ENCODE measurements around the gene NOMO2.
"Not testable (repeated sequence)": the region's sequence is repeated elsewhere in the genome, so short reads cannot be mapped to it uniquely, and the experiment has no call there.

The NOMO2 gene

DNA sequence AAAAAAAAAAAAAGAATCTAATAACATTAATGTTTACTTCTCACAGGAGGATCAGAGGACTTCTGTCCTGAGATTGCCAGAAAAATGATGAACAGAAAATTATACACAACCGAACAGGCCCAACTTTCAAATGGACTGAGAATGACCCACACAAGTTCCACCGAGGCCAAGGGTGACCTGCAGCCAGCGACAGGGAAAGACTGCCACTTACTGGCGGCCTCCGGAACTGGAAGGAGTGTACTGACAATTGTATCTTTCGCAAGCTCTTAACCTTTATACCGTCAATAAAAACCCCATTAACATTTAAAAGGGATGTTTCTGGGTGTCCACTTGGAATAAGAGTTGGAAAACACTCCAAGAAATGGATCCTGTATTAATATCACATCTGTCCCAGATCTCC lies 63.5 kb downstream of the NOMO2 start:
- DNase-seq, result not testable (repeated sequence)

DNA sequence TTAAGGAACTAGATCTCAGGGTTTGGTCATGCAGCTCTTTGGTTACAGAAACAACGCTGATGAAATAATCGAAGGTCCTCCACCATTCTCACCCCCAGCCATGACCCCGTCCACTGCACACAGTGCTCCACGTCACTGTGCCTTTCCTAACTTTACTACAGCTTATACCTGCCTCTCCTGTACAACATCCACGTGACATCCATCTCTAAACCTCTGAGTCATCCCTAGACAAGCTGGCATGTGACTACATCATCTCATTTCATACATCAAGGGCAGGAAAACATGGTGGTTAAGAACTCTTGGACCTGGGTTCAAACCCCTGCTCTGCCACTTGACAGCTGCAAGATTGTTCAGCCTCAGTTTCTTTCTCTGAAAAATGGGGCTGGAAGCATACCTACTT lies 64.9 kb downstream of the NOMO2 start:
- DNase-seq, result not testable (repeated sequence)

DNA sequence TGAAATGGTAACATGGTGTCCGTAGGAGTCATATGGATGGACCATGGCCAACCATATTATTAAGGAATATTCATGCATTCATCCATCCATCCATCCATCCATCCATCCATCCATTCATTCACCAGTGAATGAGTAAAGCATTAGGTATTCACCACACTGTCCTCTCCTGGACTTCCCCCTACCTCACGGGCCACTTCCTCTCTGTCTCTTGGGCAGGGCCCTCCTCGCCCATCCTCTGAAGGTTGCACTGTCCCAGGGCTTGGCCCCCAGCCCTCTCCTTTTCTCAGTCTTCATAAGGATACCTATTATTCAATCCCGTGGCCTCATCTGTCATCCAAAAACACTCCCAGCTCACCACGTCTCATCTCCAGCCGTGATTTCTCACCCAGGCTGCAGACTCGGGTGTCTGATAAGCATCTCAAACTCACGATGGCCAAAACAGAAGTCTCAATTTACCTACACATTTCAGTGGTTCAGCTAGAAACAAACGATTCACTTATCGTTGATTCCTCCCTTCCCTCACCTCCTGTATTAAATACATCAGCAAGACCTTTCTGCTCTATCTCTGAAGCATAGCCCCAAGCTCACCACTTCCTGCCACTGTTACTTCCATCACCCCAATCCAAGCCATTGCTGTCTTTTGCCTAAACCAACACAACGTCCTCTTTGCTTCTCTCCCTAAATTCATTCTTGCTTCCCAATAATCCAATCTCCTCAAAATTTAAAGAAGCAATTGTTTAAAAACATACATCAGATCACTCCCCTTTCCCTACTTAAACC lies 69.6 kb downstream of the NOMO2 start:
- DNase-seq, result not testable (repeated sequence)

DNA sequence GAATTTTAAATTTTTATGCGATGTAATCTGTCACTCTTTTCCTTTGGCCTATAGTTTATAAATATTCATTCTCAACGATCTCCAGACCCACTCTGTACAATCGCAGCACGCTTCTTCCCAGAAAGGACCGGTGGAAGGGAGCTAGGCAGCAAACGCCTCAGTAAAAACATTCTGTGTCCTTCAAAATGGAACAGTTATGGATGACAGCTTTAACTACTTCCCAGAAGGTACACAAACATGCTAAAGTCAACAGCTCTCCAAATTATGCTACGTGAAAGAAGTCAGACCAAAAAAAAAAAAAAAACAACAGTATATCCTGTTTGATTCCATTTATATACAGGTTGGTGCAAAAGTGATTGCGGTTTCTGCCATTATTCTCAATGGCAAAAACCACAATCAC lies 125.9 kb downstream of the NOMO2 start:
- not testable (repeated sequence) for DNase-seq

DNA sequence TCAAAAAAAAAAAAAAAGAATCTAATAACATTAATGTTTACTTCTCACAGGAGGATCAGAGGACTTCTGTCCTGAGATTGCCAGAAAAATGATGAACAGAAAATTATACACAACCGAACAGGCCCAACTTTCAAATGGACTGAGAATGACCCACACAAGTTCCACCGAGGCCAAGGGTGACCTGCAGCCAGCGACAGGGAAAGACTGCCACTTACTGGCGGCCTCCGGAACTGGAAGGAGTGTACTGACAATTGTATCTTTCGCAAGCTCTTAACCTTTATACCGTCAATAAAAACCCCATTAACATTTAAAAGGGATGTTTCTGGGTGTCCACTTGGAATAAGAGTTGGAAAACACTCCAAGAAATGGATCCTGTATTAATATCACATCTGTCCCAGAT lies 146.1 kb downstream of the NOMO2 start:
- not testable (repeated sequence) for DNase-seq

DNA sequence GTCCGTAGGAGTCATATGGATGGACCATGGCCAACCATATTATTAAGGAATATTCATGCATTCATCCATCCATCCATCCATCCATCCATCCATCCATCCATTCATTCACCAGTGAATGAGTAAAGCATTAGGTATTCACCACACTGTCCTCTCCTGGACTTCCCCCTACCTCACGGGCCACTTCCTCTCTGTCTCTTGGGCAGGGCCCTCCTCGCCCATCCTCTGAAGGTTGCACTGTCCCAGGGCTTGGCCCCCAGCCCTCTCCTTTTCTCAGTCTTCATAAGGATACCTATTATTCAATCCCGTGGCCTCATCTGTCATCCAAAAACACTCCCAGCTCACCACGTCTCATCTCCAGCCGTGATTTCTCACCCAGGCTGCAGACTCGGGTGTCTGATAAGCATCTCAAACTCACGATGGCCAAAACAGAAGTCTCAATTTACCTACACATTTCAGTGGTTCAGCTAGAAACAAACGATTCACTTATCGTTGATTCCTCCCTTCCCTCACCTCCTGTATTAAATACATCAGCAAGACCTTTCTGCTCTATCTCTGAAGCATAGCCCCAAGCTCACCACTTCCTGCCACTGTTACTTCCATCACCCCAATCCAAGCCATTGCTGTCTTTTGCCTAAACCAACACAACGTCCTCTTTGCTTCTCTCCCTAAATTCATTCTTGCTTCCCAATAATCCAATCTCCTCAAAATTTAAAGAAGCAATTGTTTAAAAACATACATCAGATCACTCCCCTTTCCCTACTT lies 152.2 kb downstream of the NOMO2 start:
- DNase-seq, result not testable (repeated sequence)

DNA sequence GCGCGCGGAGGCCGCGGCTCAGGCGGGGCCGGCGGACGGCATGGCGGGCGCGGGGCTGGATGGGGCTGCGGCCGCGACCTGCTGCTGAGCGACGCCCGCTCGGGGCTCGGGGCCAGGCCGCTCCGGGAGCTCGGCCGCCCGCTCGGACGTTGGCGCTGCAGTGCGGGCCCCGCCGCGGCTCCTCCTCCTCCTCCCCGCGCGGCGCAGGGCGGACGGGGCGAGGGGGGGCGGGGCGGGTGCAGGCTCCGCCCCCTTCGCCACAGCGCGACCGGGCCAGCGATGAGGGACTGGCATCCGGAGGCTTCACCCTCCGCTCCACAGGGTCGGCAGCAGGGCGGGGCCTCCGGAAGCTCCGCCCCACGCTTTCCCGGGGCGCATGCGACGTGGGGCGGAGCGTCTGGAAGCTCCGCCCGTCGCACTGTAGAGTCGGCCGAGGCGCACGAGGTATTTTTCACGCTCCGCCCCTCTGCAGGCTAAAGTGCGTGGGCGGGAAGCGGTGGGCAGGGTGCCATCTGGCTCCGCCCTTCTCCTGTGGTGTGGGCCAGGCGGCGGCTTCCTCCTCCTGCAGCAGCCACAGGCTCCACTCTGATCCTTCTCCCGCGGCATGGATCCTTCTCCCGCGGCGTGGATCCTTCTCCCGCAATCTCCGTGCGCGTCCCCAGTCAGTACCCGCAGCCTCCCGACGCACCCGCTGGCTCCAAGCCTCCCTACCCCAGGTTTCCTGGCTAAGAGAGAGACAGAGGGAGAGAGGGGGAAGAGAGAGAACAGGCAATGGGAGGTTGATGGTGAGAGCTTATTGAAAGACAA lies 159.8 kb downstream of the NOMO2 start:
- not testable (repeated sequence) for DNase-seq

DNA sequence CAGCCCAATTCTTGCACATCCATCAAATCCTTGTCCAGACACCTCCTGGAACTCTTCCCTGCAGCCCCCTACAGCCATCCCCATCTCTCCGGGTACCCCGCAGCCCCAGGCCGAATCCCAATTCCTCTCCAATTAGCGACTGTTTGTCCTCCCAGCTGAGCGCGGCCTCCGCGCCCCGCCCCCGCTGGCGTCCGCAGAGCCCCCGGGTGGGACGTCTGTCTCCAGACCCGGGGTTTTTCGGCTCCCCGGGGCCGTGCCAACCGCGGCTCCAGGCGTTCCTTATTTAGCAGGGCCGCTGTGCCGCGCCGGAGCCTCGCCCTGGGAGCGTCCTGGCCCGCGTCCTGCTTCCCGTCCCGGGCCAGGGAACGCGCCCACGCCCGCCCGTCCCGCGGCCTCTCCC lies 160.7 kb downstream of the NOMO2 start:
- DNase-seq, result not testable (repeated sequence)

DNA sequence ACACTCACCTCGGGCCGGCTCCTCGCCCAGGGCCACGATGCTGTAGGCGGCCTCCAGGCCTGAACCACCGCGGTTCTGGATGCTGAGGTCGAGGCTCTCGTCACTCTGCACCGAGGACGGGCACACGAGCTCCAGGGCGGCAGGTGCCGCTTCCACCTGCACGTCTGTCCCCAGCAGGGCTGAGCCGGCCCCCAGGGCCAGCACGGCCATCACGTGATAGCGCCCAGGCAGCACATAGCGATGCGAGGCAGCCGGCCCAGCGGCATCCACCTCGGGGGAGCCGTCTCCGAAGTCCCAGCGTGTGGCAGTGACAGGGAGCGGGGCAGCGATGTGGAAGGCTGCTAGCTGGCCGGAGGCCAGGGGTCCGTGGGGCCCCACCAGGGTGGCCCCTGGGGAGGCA lies 167.5 kb downstream of the NOMO2 start:
- not testable (repeated sequence) for DNase-seq

DNA sequence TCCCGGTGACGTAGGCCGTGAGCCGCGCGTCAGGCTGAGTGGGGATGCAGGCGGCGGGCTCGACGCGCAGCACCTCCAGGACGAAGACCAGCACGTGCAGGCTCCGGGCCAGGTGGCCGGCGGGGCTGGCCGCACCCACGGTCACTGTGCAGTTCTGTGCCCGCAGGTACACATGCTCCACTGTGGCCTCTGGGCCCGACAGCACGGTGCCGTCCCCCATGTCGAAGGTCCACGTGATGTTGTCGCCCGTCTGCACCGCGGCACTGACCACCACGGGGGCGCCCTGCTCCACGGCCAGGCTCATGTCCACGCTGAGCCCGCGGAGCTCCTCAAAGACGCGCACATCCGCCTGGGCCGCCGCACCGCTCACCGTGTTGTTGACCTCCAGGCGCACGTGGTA lies 174.1 kb downstream of the NOMO2 start:
- DNase-seq, result not testable (repeated sequence)

DNA sequence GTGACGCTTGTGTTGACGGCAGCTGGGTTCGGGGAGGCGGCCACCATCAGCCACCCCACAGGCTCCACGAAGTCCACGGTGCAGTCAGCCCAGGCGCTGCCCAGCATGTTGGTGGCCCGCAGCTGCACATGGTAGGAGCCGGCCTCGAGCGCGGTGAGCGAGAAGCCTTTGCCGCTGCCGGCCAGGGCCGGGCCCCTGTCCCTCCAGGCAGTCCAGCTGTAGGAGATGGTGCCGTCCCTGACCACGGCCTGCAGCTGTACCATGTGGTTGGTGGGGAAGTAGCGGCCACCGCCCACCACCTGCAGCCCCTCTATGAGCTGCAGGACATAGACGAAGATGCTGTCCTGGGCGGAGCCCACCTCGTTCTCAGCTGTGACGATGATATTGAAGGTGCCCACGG lies 175.4 kb downstream of the NOMO2 start:
- DNase-seq, result not testable (repeated sequence)

DNA sequence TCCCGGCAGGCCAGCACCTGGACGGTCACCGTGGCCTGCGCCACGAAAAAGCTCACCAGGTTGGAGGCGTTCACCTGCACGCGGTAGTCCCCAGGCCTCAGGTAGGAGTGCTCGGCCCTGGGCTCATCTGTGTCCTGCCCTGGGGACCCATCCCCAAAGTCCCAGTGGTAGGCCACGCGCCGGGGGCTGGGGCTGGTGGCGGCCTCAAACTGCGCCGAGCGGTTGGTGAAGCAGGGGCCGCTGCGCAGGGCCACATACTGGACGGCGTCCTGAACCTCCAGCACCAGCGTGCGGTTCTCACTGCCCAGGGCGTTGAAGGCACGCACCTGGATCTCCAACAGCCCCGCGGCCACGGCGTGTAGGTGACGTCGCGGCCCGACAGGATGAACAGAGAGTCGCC lies 176.6 kb downstream of the NOMO2 start:
- not testable (repeated sequence) for DNase-seq

DNA sequence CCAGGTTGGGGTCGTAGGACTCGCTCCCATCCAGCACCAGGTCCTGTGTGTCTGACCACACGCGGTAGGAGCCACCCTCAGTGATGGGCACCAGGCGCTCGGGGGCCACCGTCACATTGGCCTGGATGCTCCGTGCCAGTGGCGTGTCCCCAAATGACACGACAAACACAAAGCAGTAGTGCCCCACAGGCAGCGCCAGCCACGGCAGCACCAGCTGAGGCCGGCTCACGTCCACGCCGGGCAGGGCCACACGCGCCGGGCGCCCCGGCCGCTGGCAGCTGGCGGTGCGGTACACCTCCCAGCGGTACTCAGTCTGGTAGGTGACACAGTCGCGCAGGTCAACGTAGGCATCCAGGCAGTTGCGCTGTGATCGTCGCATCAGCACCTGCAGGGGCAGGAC lies 177.0 kb downstream of the NOMO2 start:
- not testable (repeated sequence) for DNase-seq

DNA sequence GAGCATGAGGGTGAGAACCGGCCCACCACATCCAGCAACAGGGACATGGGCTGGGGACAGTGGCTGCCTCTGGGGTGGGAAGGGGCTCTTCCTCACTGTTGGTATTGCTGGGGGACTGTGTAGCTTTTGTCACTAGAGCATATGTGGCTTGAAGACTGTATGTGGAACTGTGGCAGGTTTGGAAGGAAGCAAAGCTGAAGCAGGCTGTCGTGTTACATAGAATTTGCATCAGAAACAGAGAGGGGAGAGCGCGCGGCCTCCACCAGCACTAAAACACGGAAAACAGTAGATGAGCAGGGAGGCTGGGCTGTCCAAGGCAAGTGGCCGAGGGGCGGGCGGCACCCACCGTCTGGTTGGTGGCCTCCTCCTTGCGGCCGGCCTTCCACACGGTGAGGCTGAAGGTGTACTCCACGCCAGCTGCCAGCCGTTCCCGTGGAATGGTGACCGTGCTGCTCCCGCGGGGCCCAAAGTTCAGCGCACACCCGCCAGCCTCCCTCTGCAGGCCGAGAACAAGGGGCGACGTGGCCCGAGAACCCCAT lies 177.7 kb downstream of the NOMO2 start:
- not testable (repeated sequence) for DNase-seq

DNA sequence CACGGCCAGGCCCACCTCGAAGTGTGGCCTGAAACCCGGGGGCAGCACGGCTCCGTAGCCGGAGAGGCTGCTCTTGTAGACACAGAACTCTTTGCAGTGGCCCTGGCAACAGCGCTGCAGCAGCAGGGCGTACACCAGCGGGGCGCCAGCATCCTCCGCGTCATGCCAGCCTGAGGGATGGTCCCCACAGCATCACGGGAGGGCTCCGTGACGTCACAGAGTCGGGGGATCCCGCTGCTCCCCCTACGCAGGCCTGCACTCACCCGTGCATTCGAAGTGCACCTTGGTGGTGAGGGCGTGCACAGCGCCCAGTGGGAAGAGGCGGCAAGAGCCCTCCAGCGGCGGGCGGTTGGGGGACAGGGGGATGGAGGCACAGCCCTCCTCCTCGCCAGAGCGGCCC lies 179.2 kb downstream of the NOMO2 start:
- DNase-seq, result not testable (repeated sequence)
